Fibroblast of skin of left quadriceps (primary cell): ENCODE results near the gene PRKCE.
A peak's percentile ranks its signal among the peaks of the same experiment; 100 is the strongest.

ENCODE experiments used
- DNase-seq, 2 experiments: peaks; one replicate each; pipeline ENCODE4 v3.0.0-alpha.2; 2013; ENCODE audit warnings: low read depth in 2 of 2

Gene PRKCE

GRCh38 chr2:45992021-45992740, 340.7 kb downstream of the PRKCE start:
- peak in 1 of 2 experiments; percentile 33 for DNase-seq

- no peak for DNase-seq
These were observed 341.4 kb downstream of the PRKCE start for GRCh38 chr2:45992741-45993475.

GRCh38 chr2:45993476-45993991, 342.1 kb downstream of the PRKCE start:
- DNase-seq: peak; percentile 52 to 58

- DNase-seq: no peak
These were observed 342.6 kb downstream of the PRKCE start for GRCh38 chr2:45994060-45994459.

- DNase-seq: no peak
These were observed 349.2 kb downstream of the PRKCE start for GRCh38 chr2:46000660-46001059.

- DNase-seq: no peak
These were observed 349.8 kb downstream of the PRKCE start for GRCh38 chr2:46001290-46001689.

- DNase-seq: peak in 1 of 2 experiments; percentile 32
These were observed 350.4 kb downstream of the PRKCE start for GRCh38 chr2:46001741-46002506.

GRCh38 chr2:46002507-46002883, 351.0 kb downstream of the PRKCE start:
- DNase-seq: no peak

GRCh38 chr2:46002947-46003346, 351.5 kb downstream of the PRKCE start:
- DNase-seq: no peak

- no peak for DNase-seq
These were observed 352.5 kb downstream of the PRKCE start for GRCh38 chr2:46003903-46004473.

GRCh38 chr2:46006473-46007025, 355.1 kb downstream of the PRKCE start:
- DNase-seq: no peak

- no peak for DNase-seq
These were observed 355.9 kb downstream of the PRKCE start for GRCh38 chr2:46007412-46007811.

- DNase-seq: peak in 1 of 2 experiments; percentile 26
These were observed 356.8 kb downstream of the PRKCE start for GRCh38 chr2:46008091-46008870.

- no peak for DNase-seq
These were observed 357.8 kb downstream of the PRKCE start for GRCh38 chr2:46009315-46009714.

GRCh38 chr2:46009772-46010171, 358.3 kb downstream of the PRKCE start:
- DNase-seq: peak; percentile 50 to 52

- no peak for DNase-seq
These were observed 358.9 kb downstream of the PRKCE start for GRCh38 chr2:46010223-46010924.

- DNase-seq: peak in 1 of 2 experiments; percentile 24
These were observed 359.5 kb downstream of the PRKCE start for GRCh38 chr2:46010925-46011490.

- no peak for DNase-seq
These were observed 361.3 kb downstream of the PRKCE start for GRCh38 chr2:46012618-46013240.

GRCh38 chr2:46013726-46014125, 362.3 kb downstream of the PRKCE start:
- DNase-seq: no peak
